HG03558 (cell line): ENCODE results near the gene STXBP6.
A peak's percentile ranks its signal among the peaks of the same experiment; 100 is the strongest.

Source experiments
- ATAC-seq: cut with Tn5 transposase; IDR thresholded peaks from one replicate; pipeline ENCODE4 v1.9.1; 2021; ENCODE audit warnings: moderate number of reproducible peaks; ENCODE audit not compliant: unreplicated experiment; ENCODE audit errors: extremely low read depth

Gene STXBP6

DNA sequence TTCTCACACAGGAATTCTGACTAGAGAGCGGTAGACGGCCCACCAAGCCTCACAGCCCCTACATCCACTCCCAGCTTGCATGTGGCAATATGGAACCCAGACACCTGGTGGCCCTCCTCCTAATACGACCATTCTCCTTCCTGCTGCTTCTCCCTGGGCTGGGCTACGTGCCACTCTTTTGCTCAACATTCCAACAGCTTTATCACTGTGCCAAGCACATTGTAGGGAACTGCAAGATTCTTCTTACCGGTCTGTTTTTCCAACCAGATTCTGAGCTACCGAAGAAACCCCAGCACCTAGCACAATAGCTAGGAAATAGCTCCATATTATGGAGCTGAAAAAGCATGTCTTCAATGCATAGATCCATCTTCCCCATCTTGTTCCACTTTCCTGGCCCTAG is 58.1 kb downstream of the STXBP6 start:
- ATAC-seq, result no peak

DNA sequence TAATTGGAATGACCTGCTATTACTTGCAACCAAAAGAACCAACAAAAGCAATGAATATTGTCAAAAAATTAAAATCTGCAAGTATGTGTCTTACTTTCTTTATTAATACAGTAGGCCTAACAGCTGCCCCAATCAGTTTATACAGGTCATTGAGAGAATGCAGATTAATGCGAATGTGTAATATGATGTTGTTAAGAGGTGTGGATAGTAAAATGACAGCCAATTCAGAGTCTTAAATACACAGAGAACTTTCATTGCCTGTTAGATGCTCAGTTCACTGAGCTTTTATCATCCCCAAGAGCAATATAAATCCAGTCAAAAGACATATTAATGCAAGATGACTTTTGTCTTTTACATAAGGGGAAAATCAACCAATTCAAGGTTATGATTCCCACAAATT is 58.7 kb downstream of the STXBP6 start:
- no peak for ATAC-seq

GRCh38 chr14:24990773-24991172 is 59.2 kb downstream of the STXBP6 start:
- no peak for ATAC-seq

- ATAC-seq, result no peak
Measured at GRCh38 chr14:24990050-24990449, 59.9 kb downstream of the STXBP6 start.

DNA sequence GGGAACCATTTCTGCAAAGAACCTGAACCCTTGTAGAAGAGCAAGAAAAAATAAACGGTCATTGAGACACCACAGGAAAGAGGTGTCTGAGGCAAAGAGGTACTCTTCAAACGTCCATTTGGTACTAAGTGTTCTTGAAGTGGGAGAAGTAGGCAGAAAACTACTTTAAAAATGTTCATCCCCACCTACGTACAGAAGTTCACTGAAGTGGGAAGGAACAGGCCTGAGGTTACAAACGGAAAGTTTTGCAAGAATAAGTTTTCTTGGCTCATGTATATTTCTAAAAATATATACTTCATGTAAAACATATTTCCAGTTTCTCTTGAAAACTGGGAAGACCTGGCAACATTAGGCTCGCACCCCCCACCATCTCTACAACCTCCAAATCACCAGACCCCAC is 61.2 kb downstream of the STXBP6 start:
- no peak for ATAC-seq

DNA sequence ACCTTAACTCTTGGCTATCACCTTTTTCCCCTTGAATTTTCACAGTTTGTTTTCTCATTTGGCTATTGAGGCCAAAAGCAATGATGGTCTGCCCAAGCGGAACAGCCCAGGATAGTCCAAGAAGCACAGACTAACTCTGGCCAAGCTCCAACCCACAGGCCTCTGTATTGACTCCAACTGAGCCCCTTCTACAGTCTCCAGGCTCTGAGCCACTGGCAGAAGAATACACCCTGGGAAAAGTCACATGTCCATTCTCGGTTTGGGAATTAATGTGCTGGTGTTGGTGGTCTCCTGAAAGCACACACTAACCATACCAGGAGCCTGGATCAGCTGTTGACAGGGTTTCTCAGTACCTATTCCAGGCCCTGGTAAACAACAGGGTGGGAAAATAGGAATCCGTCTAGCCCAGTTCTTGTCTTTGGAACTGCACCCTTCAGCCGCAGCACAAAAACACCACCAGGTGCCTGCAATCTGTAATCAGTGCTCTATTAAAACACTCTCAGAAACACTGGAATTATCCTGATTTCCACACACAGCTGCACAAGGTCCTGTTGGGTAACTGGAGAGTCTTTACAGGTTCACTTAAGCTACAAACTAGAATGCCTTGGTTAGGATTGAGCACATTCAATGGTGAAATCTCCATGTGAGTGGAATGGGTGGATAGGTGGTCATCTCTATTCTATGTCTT is 63.6 kb downstream of the STXBP6 start:
- no peak for ATAC-seq

DNA sequence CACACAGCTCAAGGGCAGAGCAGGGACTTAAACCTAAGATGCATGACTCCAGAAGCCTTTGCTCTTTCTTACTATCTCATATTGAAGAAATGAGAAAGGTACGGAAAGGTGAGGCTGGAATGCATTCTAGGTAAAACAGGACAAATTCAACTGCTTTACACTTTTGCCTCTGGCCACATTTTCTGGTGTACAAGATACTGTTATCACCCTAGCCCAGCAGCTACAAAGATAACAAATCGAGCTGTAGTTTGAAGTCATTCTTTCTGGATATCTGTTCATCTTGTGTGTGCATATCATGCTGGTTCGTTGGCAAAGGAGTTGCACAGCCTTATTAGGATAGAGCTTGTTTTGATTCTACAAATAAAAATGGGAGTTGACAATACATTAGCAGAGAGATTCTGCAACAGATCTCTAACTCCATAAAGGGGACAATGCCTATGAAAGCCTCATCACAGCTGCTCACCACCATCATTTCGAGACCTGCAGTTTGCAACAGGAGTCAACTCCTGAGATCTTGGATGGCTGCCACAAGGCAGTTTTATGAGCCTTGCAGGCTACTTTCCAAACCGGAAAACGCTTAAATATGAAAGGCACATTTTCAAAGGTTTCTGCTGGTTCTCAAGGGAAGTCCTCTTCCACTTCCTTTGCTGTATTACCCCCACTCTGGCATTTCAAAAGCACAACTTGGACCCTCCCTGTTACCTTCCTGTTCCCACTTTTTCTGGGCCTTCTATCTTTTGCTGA is 64.9 kb downstream of the STXBP6 start:
- ATAC-seq, result no peak

DNA sequence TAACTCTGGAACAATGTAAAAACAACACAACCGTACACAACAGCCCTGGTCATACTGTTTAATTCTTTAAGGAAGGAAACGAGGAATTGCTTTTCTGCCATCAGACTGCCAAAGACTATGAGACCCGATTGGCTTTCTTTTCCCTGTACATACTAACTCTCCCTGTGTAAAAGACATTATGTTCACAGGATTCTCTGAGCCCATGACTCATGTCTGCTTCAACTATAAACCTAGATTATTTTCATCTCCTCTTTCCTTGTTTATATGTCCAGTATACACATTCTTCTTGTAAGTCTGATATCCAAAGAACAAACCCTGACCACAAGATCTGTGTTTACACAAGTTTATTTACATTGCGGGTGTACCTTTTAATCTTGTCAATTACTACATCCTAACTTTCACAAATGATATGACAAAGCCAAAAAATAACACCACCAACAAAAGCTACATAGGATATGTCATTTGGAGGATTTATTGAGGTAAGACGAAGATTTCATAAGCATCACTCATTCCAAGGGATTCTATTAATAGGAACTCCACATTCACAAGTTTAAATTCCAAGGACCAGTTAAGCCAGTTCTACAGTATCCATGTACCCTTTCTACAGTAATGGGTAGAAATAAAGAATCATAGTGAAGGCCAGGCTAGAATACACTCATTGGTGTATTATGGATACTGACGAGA is 67.3 kb downstream of the STXBP6 start:
- no peak for ATAC-seq

- ATAC-seq, result no peak
Measured at GRCh38 chr14:24979725-24980239, 70.2 kb downstream of the STXBP6 start.

DNA sequence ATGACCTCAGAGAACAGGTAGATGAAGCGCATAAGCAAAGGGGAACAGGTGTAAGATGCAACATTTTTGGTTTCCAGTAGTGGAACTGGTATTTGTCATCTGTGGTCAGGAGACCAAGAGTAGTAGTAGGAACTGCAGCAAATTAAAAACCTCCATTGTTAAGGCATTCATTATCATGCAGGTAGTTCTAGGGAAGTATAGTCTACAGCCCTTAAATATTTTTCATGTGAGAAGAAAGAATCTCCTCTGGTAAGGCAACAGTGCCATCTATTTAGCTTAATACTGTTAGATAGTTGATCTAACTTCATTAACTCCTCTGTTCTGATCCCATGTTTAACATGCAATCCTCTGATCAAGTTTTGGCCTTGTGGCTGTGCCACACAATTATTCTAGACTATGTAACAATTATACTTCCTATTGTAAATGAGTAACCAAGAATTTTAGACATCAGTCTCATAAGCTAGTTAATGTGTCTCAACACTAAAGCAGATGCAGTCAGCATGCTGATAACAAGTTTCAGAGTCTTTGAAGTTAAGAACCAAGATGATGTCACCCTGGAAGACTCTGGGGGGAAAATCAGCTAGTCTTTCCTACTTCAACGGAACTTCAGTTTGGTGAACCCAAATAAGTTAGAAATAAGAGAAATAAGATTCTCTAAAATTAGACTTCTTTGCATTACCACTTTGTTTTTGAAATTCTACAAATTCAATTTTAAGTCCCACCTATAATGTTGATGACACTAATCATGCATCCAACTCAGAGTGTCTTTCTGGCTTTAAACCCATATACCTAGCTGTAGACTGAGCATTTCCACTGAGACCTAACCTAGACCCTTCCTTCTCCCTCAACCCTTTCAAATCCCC is 70.9 kb downstream of the STXBP6 start:
- ATAC-seq, result peak; percentile 79

DNA sequence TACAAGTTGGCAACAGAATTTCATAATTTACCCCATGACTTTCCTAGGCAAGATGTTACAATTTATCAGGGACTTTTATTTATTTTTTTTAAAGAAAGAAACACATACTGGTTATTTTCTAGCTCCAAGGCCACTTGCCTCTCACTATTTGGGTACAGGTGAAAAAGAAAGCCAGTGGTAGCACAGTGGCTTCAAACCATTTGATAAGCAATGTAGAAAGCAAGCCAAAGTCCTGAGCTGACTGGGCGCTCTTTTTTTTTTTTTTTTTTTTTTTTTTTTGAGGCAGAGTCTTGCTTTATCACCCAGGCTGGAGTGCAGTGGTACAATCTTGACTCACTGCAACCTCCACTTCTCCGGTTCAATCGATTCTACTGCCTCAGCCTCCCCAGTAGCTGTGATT is 73.3 kb downstream of the STXBP6 start:
- no peak for ATAC-seq

GRCh38 chr14:24975393-24975792 is 74.6 kb downstream of the STXBP6 start:
- no peak for ATAC-seq

DNA sequence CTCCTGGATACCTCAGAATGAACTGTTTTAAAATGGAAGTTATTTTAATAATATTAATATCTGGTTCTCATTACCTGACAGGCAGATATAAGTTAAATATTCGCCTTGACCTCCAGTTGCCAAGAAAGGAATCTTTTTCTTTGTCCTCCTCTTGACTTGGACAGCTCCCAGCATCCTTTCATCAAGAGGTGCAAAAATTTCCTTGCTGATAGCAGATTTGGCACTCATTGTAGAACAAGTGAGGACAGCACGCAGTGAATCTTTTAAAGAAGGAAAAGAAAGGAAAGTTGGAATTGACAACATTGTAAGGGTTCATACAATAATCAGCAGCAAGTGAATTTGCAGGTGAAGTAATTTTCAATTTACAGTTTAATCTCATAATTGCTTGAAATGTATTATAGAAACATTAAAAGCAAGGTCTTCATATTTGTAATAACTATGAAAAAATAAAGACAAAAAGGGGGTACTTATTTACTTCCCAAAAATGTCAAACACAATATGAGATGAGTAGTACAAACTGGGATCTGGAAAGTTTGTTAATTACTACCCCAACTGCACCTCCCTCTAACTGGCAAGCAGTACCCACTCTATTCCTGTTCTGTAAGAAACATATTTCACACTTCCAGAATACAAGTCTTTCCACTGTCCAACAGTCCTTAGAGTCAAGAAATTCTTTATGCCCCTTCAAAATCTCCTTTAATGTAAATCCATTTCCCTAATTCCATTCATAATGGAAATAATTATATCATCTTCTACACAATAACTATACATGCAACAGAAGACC is 75.2 kb downstream of the STXBP6 start:
- no peak for ATAC-seq

- ATAC-seq, result no peak
Measured at GRCh38 chr14:24972844-24973243, 77.1 kb downstream of the STXBP6 start.

DNA sequence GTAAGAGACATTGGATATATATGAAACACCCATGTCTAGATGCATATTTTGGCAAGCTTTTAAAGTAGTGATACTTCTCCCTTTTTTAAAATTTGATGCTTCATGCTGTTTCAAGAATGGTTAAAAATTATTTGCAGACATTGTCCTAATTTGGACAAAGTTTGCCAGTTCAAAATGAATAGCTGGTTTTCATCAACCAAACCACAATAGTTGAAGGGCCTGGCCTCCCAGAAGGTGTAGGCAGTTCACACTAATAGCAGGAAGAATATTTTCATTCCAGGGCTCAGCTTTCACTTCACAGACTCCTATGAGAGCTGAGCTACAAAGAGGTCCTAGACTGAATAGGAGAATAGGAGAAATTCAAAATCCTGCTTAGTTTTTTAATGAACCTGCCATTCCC is 78.7 kb downstream of the STXBP6 start:
- ATAC-seq, result no peak

GRCh38 chr14:24966579-24966964 is 83.4 kb downstream of the STXBP6 start:
- no peak for ATAC-seq

DNA sequence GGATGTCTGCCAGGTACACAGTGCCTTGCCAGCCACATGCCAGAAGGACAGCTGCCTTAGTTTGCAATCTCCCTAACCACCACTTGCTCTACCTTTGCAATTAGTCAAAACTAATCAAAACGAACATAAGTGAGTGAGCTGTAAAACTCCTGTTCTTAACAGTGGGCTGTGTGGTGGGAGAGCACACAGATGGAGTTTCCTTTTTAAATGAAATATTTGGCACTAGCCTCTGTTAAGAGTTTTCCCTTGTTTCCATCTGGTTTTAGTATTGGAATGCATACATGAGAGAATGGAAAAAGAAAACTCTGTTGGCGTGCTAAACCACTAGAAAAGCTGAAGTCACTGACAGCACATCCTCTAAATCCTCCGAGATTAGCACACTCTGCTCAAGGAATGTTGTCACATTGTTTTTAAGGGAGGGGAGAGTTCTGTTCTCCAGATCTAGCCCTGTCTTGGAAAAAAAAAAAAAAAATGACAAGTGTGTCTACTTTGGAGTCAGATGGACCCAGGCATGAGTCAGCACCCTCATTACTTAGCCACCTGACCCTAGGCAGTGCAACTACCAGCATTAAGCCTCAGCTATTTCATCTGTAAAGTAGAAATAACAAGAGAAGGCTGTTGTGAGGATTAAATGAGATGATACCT is 83.9 kb downstream of the STXBP6 start:
- ATAC-seq, result no peak

GRCh38 chr14:24965578-24965933 is 84.4 kb downstream of the STXBP6 start:
- no peak for ATAC-seq

GRCh38 chr14:24964591-24964990 is 85.4 kb downstream of the STXBP6 start:
- ATAC-seq, result no peak
